Fibroblast of lung (primary cell): ENCODE measurements around the gene SDCCAG8. TPM values are rescaled to one million over a fixed set of nuclear protein-coding genes. Genes with fewer than 3 reads are reported as not detected.
A peak's percentile ranks its signal among the peaks of the same experiment; 100 is the strongest.

Source experiments
- DNase-seq, 2 donors: peaks; one replicate each; pipeline versions ENCODE4 v3.0.0 to v3.0.0-alpha.2; 2010; ENCODE audit warnings: low read depth in 2 of 2
- H2AFZ ChIP-seq: 2 replicates; pipeline ENCODE4 v1.5.1; 2012; ENCODE audit warnings: low read length, control low read depth, inconsistent platforms
- H3K27ac ChIP-seq: 2 replicates; pipeline ENCODE4 v1.5.1; 2011; ENCODE audit warnings: low read length, control low read depth; ENCODE audit not compliant: insufficient read depth
- H3K27me3 ChIP-seq: 2 replicates; pipeline ENCODE4 v1.5.1; 2011; ENCODE audit warnings: mild to moderate bottlenecking, low read length; ENCODE audit not compliant: control insufficient read depth, insufficient read depth
- H3K36me3 ChIP-seq: 2 replicates; pipeline ENCODE4 v1.5.1; 2011; ENCODE audit warnings: low read length; ENCODE audit not compliant: control insufficient read depth, insufficient read depth
- H3K4me1 ChIP-seq: 2 replicates; pipeline ENCODE4 v1.5.1; 2011; ENCODE audit warnings: low read length; ENCODE audit not compliant: control insufficient read depth, insufficient read depth; ENCODE audit errors: extremely low read depth
- H3K4me2 ChIP-seq: 2 replicates; pipeline ENCODE4 v1.5.1; 2011; ENCODE audit warnings: low read length, control low read depth; ENCODE audit not compliant: insufficient read depth; ENCODE audit errors: extremely low read depth
- H3K4me3 ChIP-seq, 4 experiments: fragments of 200-600 bp in 1 of 4; sonication (generic) in 1 of 4; replicated peaks in 1 of 4; 2 replicates each; pipeline ENCODE4 v1.5.1; 2011 to 2016; ENCODE audit warnings: low read length in 4 of 4, low read depth in 3 of 4, mild to moderate bottlenecking in 3 of 4, control low read depth in 2 of 4, inconsistent platforms in 1 of 4, mixed read lengths in 1 of 4; ENCODE audit not compliant: insufficient read depth in 1 of 4; ENCODE audit errors: control extremely low read depth in 1 of 4
- H3K79me2 ChIP-seq: 2 replicates; pipeline ENCODE4 v1.5.1; 2012; ENCODE audit warnings: mild to moderate bottlenecking, low read length, inconsistent platforms; ENCODE audit not compliant: control insufficient read depth, insufficient read depth
- H3K9ac ChIP-seq: 2 replicates; pipeline ENCODE4 v1.5.1; 2011; ENCODE audit warnings: mild to moderate bottlenecking, low read length, control low read depth; ENCODE audit not compliant: insufficient read depth
- H3K9me3 ChIP-seq: 2 replicates; pipeline ENCODE4 v1.5.1; 2012; ENCODE audit warnings: low read depth, low read length; ENCODE audit not compliant: control insufficient read depth, insufficient read depth
- H4K20me1 ChIP-seq: 2 replicates; pipeline ENCODE4 v1.5.1; 2011; ENCODE audit warnings: low read length; ENCODE audit not compliant: control insufficient read depth, insufficient read depth; ENCODE audit errors: extremely low read depth
- CTCF ChIP-seq, 2 donors: IDR thresholded peaks in 1 of 2; conservative IDR thresholded peaks in 1 of 2; 1 replicate in 1 of 2; 2 replicates in 1 of 2; pipeline ENCODE4 v1.5.1; 2011 to 2012; ENCODE audit warnings: low read length in 2 of 2, control low read depth in 1 of 2, inconsistent platforms in 1 of 2, low read depth in 1 of 2, mild to moderate bottlenecking in 1 of 2
- EZH2 ChIP-seq: IDR thresholded peaks from 2 replicates; pipeline ENCODE4 v1.5.1; 2012; ENCODE audit warnings: low read length, control low read depth, mild to moderate bottlenecking; ENCODE audit errors: missing control alignments
- polyA plus RNA-seq, 2 donors: library from polyadenylated mRNA; depleted of rRNA in 1 of 2; stranded (reverse) in 1 of 2; unstranded in 1 of 2; fragments of >200 nt; gene quantifications; 2 replicates each; pipeline ENCODE4 v1.2.1, GENCODE V29; 2011 to 2012; ENCODE audit warnings: missing spikeins in 1 of 2
- total RNA-seq: library from RNA; depleted of rRNA; stranded (reverse); fragments of >200 nt; gene quantifications from 2 replicates; pipeline ENCODE4 v1.2.1, GENCODE V29; 2014

The SDCCAG8 gene
- total and polyA plus RNA-seq, 2 donors (not counting 1 experiment from before 2014, with no cell fraction given), result 34.8 to 53.2 TPM

GRCh38 chr1:243548516-243548915 lies 292.7 kb downstream of the SDCCAG8 start:
- Histone ChIP-seq H3K4me2 (no peak overlapping the region), H3K9ac (no peak overlapping the region)
- DNase-seq, result peak in 1 of 2 donors; percentile 53

GRCh38 chr1:243549108-243549507 lies 293.3 kb downstream of the SDCCAG8 start:
- H3K4me2 ChIP-seq, result peak overlapping the region; percentile 8
- no peaks in the 10 kb centered on the region for H3K27me3 ChIP-seq
- no peaks in the 10 kb centered on the region for H3K36me3 ChIP-seq
- H2AFZ ChIP-seq, result no peak overlapping the region
- H3K4me1 ChIP-seq, result peaks cover 9% of the 10 kb centered on the region
- H3K9ac ChIP-seq, result no peak overlapping the region
- no peaks in the 10 kb centered on the region for H3K9me3 ChIP-seq
- H4K20me1 ChIP-seq, result no peaks in the 10 kb centered on the region
- TF ChIP-seq CTCF (conservative IDR thresholded peaks at IDR 0.05 in 1 of 2, IDR thresholded peaks at IDR 0.05 in 1 of 2; ENCODE audit: low read depth in 1 of 2, low read length in 2 of 2) (no peak), EZH2 (no peak)
- DNase-seq, result peak; percentile 48 to 91
- no peak overlapping the region for H3K27ac ChIP-seq
- no peak overlapping the region for H3K4me3 ChIP-seq
- H3K79me2 ChIP-seq, result no peaks in the 10 kb centered on the region

More at GRCh38 chr1:243548516-243548915, 292.7 kb downstream of the SDCCAG8 start:
- Histone ChIP-seq H3K36me3 (no peaks in the 10 kb centered on the region), H3K27ac (no peak overlapping the region), H3K4me1 (peaks cover 9% of the 10 kb centered on the region), H3K4me3 (no peak overlapping the region), H3K27me3 (no peaks in the 10 kb centered on the region), H3K9me3 (no peaks in the 10 kb centered on the region), H3K79me2 (no peaks in the 10 kb centered on the region), H2AFZ (no peak overlapping the region), H4K20me1 (no peaks in the 10 kb centered on the region)
- TF ChIP-seq CTCF (conservative IDR thresholded peaks at IDR 0.05 in 1 of 2, IDR thresholded peaks at IDR 0.05 in 1 of 2; ENCODE audit: low read depth in 1 of 2, low read length in 2 of 2), result no peak
- TF ChIP-seq EZH2, result no peak

Other genes starting within 250 kb of the SDCCAG8 start
- gene CEP170, start 760 bp upstream of the SDCCAG8 start, total RNA-seq, result 75.2 and 86.0 TPM in 2 replicates
- 84.8 and 92.0 TPM in 2 replicates for gene CEP170, start 760 bp upstream of the SDCCAG8 start, polyA plus RNA-seq